GM11168 (cell line): ENCODE measurements around the gene DCDC2C.

Source experiments
- in situ Hi-C: fragments of 300-500 bp; cut with MboI; formaldehyde crosslinking; loops from one replicate; pipeline ENCODE4 v1.12.0; 2022; ENCODE audit warnings: low sequenced_read_pairs; ENCODE audit not compliant: unreplicated experiment

The DCDC2C gene

GRCh38 chr2:3672861-3673678 is 30.3 kb upstream of the DCDC2C start:
- in situ Hi-C loops: no loop called here

GRCh38 chr2:3674066-3674845 is 29.1 kb upstream of the DCDC2C start:
- in situ Hi-C loops: no loop called here

GRCh38 chr2:3675687-3676086 is 27.7 kb upstream of the DCDC2C start:
- in situ Hi-C loops: no loop called here

- in situ Hi-C loops: no loop called here
These were observed 25.9 kb upstream of the DCDC2C start for GRCh38 chr2:3677436-3677835.

- in situ Hi-C loops: no loop called here
These were observed 25.2 kb upstream of the DCDC2C start for GRCh38 chr2:3678212-3678611.

GRCh38 chr2:3679180-3679579 is 24.2 kb upstream of the DCDC2C start:
- in situ Hi-C loops: no loop called here

- in situ Hi-C loops: no loop called here
These were observed 23.6 kb upstream of the DCDC2C start for GRCh38 chr2:3679616-3680393.

GRCh38 chr2:3680548-3681345 is 22.6 kb upstream of the DCDC2C start:
- in situ Hi-C loops: no loop called here

- in situ Hi-C loops: no loop called here
These were observed 21.8 kb upstream of the DCDC2C start for GRCh38 chr2:3681625-3682024.

- in situ Hi-C loops: no loop called here
These were observed 20.6 kb upstream of the DCDC2C start for GRCh38 chr2:3682811-3683210.

GRCh38 chr2:3683748-3684454 is 19.5 kb upstream of the DCDC2C start:
- in situ Hi-C loops: no loop called here

GRCh38 chr2:3689998-3690748 is 13.2 kb upstream of the DCDC2C start:
- in situ Hi-C loops: no loop called here

- in situ Hi-C loops: no loop called here
These were observed 11.0 kb upstream of the DCDC2C start for GRCh38 chr2:3692375-3692774.

GRCh38 chr2:3696545-3696944 is 6.8 kb upstream of the DCDC2C start:
- in situ Hi-C loops: no loop called here

- in situ Hi-C loops: no loop called here
These were observed 2.3 kb upstream of the DCDC2C start for GRCh38 chr2:3701071-3701470.

GRCh38 chr2:3703757-3704355 is 481 bp downstream of the DCDC2C start:
- in situ Hi-C loops: no loop called here

- in situ Hi-C loops: no loop called here
These were observed 1.3 kb downstream of the DCDC2C start for GRCh38 chr2:3704692-3705091.

GRCh38 chr2:3705782-3706181 is 2.4 kb downstream of the DCDC2C start:
- in situ Hi-C loops: no loop called here
